ENCODE measurements around the gene RPS4Y1. TPM values are rescaled to one million over a fixed set of nuclear protein-coding genes. Genes with fewer than 3 reads are reported as not detected.

Gene RPS4Y1
- total and polyA plus RNA-seq, 2 of the 8 experiments (the other 6 are each of a cell fraction or from before 2014, with no cell fraction given): 259 to 790 TPM

- POLR2A ChIA-PET (ENCODE audit: partially characterized antibody): no interaction called here
- no peak overlapping the region for H2BK20ac ChIP-seq (ENCODE audit: low read length)
- H4K91ac ChIP-seq (replicated peaks; ENCODE audit: insufficient read length, low read length): no peak overlapping the region
- no peak overlapping the region for H2AK5ac ChIP-seq (ENCODE audit: low read depth, low read length)
- no peak overlapping the region for H2AFZ ChIP-seq (ENCODE audit: low read length)
- no peak overlapping the region for H2BK12ac ChIP-seq (ENCODE audit: low read depth, low read length)
- H3K27ac ChIP-seq (ENCODE audit: low read depth, low read length): no peak overlapping the region
- peaks cover 0 to 3% (median 0%) of the 10 kb centered on the region in 4 experiments; a peak in 1 of 7 replicates for H3K4me1 ChIP-seq (replicated peaks in 1 of 4; ENCODE audit: control insufficient read depth in 3 of 4, insufficient read depth in 4 of 4, low read length in 3 of 4)
- no peak for FAIRE-seq
- H3K4ac ChIP-seq (replicated peaks; ENCODE audit: insufficient read length, low read depth, low read length): no peak overlapping the region
- H3K79me2 ChIP-seq (ENCODE audit: control insufficient read depth in 1 of 2, insufficient read depth in 2 of 2, low read length in 2 of 2): peaks cover 18 to 97% of the 10 kb centered on the region in 2 experiments
- no peak overlapping the region for H3K56ac ChIP-seq (replicated peaks; ENCODE audit: insufficient read length, low read depth, low read length)
- no peak overlapping the region for H3K18ac ChIP-seq (ENCODE audit: extremely low read depth, low read length)
- H3K23ac ChIP-seq (ENCODE audit: insufficient read length): no peak overlapping the region
- no peak overlapping the region for H2BK5ac ChIP-seq (ENCODE audit: low read depth, low read length)
- H3K23me2 ChIP-seq (ENCODE audit: low read depth, low read length): no peaks in the 10 kb centered on the region
- no peaks in the 10 kb centered on the region for H3K79me1 ChIP-seq (ENCODE audit: low read depth, low read length)
- H4K8ac ChIP-seq (ENCODE audit: extremely low read depth, insufficient read depth, low read length): no peak overlapping the region
- H3K14ac ChIP-seq (ENCODE audit: insufficient read length): no peak overlapping the region
- H3K27me3 ChIP-seq (replicated peaks in 1 of 4; ENCODE audit: control insufficient read depth in 3 of 4, extremely low read depth in 1 of 4, insufficient read depth in 3 of 4, low read length in 3 of 4): no peaks in the 10 kb centered on the region
- H4K5ac ChIP-seq (ENCODE audit: insufficient read length, low read depth, low read length): no peak overlapping the region
- DNase-seq (ENCODE audit: low read depth in 1 of 2, low spot score in 2 of 2): no peak
- peaks cover 25 to 93% (median 68%) of the 10 kb centered on the region in 4 experiments for H3K36me3 ChIP-seq (ENCODE audit: control insufficient read depth in 2 of 4, insufficient read depth in 4 of 4, low read length in 3 of 4)
- no peak overlapping the region for H3K4me2 ChIP-seq (ENCODE audit: insufficient read depth in 1 of 2, low read depth in 2 of 2, low read length in 2 of 2)
- no peaks in the 10 kb centered on the region for H3K9me3 ChIP-seq (ENCODE audit: insufficient read depth in 2 of 2, low read depth in 1 of 2, low read length in 1 of 2)
- H2BK120ac ChIP-seq (replicated peaks; ENCODE audit: low read depth, low read length): no peak overlapping the region
- H3K4me3 ChIP-seq (ENCODE audit: extremely low read depth in 1 of 4, insufficient read depth in 2 of 4, low read depth in 3 of 4, low read length in 4 of 4): no peak overlapping the region
- no peak overlapping the region for H3K9ac ChIP-seq (replicated peaks in 1 of 4; ENCODE audit: extremely low read depth in 1 of 4, low read depth in 3 of 4, low read length in 3 of 4)
- 80% methylated on average over 2 of the region's 2 CpGs; no CpG with 5 or more reads in 1 of the 2 experiments for WGBS, 2 experiments (ENCODE audit: extremely low coverage in 1 of 2, insufficient coverage in 1 of 2, insufficient read length in 1 of 2, insufficient replicate concordance in 2 of 2, low coverage in 1 of 2, low lambda C conversion rate in 2 of 2, missing lambda C conversion rate in 1 of 2)
- no peak overlapping the region for H2BK15ac ChIP-seq (ENCODE audit: low read length)
- CTCF ChIA-PET (ENCODE audit: partially characterized antibody): no interaction called here
- H4K20me1 ChIP-seq (replicated peaks in 1 of 2; ENCODE audit: control insufficient read depth in 1 of 2, insufficient read depth in 2 of 2, low read length in 2 of 2): peaks cover 7 to 32% of the 10 kb centered on the region in 2 experiments
Measured at GRCh38 chrY:2848384-2848783, 7.0 kb downstream of the RPS4Y1 start.

Data from H1 (cell line).